T-helper 2 cell treated with Interferon-gamma antibody and Interleukin-4, amounts not matched to agents 100 ng/mL and 5 ng/mL, for 36 hours (primary cell): ENCODE results near the gene CALM3. TPM values are rescaled to one million over a fixed set of nuclear protein-coding genes. Genes with fewer than 3 reads are reported as not detected.

ENCODE experiments used
- intact Hi-C: fragments of 100-400 bp; cut with micrococcal nuclease; formaldehyde crosslinking; loops from one replicate; pipeline ENCODE4 v1.15.1; 2023
- total RNA-seq: library from RNA; stranded (reverse); gene quantifications from 2 replicates; pipeline ENCODE4 v1.2.3, GENCODE V29; 2022

Gene CALM3
- total RNA-seq, 1 donor from 2014 or later, result 523 TPM

DNA sequence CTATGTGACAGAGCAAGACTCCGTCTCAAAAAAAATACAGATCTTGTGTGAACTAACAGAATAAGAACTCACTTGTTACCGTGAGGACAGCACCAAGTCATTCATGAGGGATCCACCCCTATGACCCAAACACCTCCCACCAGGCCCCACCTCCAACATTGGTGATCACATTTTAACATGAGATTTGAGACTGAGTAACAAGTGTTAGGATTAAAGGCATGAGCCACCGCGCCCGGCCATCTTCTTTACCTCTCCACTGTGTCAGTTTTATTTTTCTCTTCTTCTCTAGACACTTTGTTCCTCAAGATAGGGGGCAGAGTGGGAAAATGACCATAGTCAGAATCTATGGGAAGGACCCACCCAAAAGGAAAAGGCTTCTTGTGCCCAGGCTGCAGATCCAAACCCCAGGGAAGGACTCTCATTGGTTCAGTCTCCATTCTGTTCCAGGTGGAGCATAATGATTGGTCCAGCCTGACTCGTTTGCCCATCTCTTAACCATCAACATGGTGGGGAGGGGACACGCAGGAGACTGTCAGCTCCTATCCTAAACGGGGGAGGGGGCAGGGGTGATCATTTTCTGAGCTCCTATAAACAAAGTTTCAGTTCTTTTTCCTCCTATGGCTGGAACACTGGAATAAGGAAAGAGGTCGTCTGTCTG, 1.3 kb upstream of the CALM3 start:
- intact Hi-C loops, result loop anchor here (1.0 to 5.0 kb wide), 4 partner anchors 11 to 73 kb away; partner anchors contain the start of gene DACT3

DNA sequence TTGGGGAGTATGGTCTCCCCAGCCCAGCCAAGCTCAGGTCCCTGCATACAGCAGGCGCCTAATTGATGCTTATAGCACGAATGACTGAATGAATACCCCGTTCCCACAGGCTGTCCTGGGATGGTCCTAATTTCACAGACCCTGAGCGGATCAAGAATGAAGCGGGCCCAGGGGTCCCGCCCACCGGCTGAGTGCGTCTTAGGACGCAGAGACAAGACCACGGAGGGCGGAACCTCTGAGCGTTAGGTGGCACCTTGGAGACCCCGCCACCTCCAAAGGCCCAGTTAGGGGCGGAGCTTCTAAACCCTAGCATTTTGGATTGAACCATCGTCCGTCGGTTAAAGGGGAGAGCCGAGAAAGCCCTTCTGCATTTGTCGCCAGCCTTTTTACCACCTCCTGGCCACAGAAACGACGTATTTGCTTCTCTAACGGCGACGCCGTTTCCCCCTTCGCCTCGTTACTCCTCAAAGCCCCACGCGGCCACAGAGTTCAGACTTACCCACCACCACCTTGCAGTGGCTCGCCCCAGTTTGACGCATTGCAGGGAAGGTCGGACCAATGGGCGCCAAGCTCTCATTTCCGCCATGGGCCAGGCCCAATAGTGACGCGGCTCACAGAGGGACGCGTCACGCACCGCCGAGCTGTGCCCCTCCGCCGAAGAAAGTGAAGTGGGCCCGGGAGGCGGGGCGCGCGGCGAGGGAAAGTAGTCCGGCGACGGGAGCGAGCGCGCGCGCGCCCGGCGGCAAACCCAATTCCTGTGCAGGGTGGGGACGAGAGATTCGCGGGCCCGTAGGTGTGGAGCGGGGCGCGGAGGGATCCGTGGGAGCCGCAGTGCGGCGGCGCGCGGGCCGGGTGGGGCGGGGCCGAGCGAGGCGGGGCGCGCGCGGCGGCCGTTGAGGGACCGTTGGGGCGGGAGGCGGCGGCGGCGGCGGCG, 479 bp upstream of the CALM3 start:
- intact Hi-C loops, result loop anchor here (1.0 to 5.0 kb wide), 4 partner anchors 11 to 73 kb away; partner anchors contain the start of gene DACT3

DNA sequence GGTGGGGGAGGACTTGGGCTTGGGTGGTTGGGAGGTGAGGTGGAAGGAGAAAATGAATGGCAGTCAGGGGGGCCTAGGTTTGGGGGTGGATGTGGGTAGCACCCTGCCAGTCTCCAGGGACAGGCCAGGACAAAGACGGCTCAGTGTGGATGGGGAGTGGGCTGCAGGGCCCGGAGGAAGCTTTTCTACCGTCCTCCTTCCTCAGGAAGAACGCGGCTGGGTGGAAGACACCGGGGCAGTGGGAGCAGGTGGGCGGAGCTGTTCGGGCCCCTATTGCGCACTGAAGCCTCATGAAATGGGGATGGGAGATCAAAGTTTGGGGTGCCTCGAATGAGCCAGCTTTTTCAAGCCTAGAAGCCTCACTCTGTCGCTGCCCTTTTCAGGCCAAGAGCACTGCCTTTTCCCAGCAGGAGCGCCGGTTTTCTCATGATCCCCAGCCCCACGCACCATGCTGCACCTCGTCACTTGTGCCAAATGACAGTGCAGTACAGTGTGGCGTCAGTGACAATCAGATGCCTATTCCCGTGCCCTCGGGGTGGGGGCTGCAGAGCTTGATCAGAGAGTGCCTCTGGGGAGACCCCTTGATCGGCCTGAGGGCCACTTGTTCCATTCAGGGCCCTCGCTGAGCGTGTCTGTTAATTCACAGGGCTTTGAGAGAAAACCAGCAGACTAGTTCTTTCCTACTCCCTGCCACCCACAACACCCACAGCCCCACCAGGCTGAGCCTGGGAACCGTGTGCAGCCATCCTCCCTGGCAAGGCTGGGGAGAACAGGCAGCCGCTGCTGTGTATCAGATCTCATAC, 1.5 kb downstream of the CALM3 start:
- intact Hi-C loops, result loop anchor here (5.0 kb wide), 1 partner anchor 75 kb away; no protein-coding TSS in a partner anchor

DNA sequence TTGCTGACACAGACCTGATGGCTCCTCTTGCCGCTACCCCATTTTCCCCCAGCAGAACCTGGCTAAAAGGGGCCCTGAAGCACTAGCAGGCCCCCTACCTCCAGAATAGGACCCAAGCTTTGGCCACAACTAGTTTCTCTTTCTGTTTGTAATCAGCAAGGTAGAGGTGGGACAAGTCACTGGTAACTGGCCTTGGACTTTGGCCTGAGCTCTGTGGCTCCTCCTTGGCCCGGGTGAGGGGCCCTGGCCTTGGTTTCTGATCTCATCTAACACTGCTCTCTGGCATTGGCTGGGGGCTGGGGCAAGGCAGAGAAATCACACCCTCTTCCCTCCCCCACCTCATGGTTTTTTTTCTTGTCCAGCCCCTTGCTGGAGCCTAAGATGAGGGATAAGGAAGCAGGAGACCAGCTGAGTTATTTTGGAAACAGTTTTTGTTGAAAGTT, 2.1 kb downstream of the CALM3 start:
- intact Hi-C loops, result loop anchor here (5.0 kb wide), 1 partner anchor 76 kb away; no protein-coding TSS in a partner anchor

DNA sequence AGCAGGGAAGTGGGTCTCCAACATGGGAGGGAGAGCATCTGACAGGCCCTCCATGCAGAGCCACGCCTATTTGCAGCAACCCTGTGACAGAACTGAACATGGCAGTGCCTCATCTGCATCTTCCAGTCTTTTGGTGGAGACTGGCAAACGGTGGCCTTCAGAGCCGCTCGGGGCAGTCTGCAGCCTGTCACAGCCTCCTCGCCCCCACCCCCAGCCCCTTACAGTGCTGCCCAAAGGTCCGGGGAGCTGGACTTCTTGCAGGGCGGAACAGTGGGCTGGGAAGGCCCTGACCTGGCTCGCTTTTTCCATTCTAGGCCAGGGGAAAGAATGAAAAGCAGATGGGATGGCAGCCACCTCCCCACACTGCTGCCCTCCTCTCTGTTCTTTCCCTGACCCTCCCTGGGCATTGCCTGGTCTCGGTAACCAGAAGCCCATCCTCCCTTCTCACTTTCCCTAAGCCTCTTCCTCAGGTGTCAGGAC, 2.7 kb downstream of the CALM3 start:
- intact Hi-C loops, result loop anchor here (5.0 kb wide), 1 partner anchor 76 kb away; no protein-coding TSS in a partner anchor

DNA sequence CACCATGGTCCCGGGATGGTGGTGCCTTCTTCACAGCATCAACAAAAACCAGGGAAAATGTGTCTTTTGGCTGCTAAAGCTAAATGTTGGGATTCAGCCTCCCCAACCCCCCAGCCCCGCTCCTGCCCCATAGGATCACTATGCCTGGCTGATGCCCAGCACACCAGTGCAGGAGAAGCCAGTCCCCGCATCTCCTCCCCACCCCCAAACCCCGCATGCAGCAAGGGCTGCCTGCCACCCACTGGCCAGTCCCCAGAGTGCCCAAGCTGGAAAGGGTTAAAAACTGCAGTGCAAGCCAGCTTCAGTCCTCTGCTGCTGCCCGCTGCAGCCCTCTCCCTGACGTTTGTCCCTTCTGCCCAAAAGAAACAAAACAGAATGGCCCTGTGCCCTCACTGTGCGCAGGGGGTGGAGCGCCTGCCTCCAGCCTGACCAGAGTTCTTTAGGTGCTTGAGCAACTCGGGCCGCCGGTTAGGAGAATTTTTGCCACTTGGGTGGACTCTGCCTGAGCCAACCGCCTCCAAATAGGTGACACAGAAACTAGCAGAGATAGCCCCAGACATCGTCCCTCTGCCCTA, 3.7 kb downstream of the CALM3 start:
- intact Hi-C loops, result loop anchor here (5.0 kb wide), 1 partner anchor 78 kb away; no protein-coding TSS in a partner anchor

DNA sequence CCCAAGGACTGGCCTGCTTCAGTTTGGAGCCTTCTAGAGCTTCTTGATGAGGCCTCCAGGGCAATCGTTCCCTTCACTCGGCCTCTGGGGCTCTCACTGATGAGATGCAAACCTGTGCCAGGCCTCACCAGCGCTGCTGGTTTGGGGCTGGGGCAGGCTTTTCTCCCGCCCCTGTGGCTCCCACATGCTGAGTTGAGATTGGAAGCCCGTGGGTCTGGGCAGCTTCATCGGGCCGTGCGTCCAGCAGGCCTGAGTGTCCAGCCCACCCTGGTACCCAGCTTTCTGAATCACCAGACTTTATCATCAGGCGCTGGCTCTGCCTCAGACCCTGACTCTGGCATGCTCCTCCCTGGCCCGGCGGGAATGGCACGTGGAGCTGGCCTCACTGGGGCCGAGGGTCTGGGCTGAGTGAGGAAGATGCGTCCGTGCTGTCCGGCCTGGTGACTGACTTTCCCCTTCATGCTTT, 4.3 kb downstream of the CALM3 start:
- intact Hi-C loops, result no loop called here

DNA sequence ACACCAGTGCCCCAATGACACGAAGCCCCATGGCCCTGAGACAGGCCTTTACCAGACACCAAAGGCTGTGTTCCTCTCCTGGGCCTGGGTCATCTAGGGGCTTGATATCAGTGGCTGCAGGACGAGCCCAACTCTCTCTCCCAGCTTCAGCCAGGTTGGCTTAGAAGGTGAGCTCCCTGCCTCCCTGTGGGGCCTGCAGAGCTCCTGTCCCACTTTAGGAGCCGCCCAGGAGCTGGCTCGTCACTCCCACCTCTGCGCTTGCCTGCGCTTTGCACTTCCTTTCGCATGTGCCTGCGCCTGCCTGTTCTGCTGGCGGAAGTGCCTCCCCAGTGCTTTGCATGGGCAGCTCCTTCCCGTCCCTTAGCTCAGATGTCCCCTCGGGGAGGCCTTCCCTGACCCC, 4.9 kb downstream of the CALM3 start:
- intact Hi-C loops, result no loop called here

DNA sequence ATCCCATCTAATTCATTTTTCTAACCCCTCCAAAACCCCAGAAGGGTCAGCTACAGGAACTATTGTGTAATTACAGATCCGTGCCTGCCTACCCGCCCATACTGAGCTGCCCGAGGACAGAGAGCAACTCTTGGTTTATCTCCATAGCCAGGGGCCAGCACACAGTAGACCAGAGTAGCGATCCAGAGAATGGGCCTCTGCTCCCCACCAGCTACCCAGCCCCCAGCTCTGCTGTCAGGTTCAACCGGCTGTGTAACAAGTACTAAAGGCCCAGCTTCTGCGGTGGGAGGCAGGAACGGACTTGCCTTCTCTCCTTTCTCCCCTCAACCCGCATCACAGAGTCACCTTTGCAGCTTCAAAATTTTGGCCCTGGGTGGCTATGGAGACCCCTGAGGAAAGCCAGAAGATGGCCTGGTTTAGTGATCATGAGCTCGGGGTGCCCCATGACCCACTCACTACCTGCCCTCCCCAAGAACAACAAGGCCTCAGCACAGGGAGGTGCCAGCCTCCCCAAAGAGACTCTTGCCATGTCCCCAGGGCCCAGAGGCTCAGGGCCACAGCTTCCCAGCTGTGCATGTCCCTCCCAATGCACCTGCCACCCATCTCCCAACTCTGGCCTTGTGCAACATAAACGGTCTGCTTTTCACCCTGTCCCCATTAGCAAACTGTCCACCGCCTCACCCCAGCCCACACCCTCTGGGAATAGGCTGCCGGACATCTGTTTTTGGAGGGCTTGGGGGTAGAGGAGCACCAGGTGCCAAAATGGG, 5.7 kb downstream of the CALM3 start:
- intact Hi-C loops, result no loop called here

DNA sequence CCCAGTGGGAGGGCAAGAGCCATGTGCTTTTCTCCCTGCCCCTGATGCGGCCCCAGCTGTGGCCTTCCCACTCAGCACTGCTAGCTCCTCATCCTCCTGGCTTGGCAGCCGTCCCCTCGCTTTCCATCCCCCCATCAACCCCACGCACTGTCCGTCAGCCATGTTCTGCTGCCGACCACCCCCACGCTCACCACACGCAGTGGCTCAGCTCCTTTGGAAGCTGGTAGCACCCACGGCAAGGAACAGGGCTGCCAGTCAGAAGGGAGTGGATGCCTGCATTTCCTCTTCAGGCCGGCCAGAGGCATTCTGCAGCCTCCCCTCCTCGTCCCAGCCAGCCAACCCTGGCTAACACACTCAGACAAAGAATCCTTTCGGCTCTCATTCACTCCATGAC, 6.3 kb downstream of the CALM3 start:
- intact Hi-C loops, result no loop called here

DNA sequence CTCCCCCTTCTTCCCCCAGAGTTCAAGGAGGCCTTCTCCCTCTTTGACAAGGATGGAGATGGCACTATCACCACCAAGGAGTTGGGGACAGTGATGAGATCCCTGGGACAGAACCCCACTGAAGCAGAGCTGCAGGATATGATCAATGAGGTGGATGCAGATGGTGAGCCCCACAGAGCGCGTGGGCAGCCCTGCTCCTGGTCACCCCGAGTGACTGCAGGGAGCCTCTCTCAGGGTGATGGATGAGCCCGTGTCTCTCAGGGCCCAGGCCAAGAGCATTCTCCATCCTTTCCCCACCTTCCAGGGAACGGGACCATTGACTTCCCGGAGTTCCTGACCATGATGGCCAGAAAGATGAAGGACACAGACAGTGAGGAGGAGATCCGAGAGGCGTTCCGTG, 7.0 kb downstream of the CALM3 start:
- intact Hi-C loops, result no loop called here

DNA sequence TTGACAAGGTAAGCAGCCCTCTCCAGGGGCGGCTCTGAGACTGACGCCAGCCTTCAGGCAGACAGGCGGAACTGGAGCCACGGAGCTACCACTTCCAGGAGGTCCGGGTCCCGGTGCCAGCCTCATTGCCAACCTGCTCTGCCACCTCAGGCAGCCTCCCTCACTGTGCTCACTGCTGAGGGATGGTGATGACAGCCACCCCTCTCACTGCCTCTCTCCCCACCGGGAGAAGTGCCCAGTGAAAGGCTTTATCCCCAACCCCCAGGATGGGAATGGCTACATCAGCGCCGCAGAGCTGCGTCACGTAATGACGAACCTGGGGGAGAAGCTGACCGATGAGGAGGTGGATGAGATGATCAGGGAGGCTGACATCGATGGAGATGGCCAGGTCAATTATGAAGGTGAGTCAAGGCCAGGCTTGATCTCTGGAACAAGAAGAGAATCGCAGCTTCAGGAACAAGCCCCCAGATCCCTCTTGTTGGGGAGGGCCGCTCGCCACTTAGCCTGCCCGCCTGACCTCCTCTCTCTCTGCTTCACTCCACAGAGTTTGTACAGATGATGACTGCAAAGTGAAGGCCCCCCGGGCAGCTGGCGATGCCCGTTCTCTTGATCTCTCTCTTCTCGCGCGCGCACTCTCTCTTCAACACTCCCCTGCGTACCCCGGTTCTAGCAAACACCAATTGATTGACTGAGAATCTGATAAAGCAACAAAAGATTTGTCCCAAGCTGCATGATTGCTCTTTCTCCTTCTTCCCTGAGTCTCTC, 7.6 kb downstream of the CALM3 start:
- intact Hi-C loops, result no loop called here

DNA sequence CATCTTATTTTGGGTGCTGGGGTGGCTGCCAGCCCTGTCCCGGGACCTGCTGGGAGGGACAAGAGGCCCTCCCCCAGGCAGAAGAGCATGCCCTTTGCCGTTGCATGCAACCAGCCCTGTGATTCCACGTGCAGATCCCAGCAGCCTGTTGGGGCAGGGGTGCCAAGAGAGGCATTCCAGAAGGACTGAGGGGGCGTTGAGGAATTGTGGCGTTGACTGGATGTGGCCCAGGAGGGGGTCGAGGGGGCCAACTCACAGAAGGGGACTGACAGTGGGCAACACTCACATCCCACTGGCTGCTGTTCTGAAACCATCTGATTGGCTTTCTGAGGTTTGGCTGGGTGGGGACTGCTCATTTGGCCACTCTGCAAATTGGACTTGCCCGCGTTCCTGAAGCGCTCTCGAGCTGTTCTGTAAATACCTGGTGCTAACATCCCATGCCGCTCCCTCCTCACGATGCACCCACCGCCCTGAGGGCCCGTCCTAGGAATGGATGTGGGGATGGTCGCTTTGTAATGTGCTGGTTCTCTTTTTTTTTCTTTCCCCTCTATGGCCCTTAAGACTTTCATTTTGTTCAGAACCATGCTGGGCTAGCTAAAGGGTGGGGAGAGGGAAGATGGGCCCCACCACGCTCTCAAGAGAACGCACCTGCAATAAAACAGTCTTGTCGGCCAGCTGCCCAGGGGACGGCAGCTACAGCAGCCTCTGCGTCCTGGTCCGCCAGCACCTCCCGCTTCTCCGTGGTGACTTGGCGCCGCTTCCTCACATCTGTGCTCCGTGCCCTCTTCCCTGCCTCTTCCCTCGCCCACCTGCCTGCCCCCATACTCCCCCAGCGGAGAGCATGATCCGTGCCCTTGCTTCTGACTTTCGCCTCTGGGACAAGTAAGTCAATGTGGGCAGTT, 8.6 kb downstream of the CALM3 start:
- intact Hi-C loops, result loop anchor here (5.0 kb wide), 1 partner anchor 108 kb away; the partner anchor contains the start of gene PRKD2

DNA sequence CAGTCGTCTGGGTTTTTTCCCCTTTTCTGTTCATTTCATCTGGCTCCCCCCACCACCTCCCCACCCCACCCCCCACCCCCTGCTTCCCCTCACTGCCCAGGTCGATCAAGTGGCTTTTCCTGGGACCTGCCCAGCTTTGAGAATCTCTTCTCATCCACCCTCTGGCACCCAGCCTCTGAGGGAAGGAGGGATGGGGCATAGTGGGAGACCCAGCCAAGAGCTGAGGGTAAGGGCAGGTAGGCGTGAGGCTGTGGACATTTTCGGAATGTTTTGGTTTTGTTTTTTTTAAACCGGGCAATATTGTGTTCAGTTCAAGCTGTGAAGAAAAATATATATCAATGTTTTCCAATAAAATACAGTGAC, 9.3 kb downstream of the CALM3 start:
- intact Hi-C loops, result loop anchor here (5.0 kb wide), 1 partner anchor 107 kb away; the partner anchor contains the start of gene PRKD2

DNA sequence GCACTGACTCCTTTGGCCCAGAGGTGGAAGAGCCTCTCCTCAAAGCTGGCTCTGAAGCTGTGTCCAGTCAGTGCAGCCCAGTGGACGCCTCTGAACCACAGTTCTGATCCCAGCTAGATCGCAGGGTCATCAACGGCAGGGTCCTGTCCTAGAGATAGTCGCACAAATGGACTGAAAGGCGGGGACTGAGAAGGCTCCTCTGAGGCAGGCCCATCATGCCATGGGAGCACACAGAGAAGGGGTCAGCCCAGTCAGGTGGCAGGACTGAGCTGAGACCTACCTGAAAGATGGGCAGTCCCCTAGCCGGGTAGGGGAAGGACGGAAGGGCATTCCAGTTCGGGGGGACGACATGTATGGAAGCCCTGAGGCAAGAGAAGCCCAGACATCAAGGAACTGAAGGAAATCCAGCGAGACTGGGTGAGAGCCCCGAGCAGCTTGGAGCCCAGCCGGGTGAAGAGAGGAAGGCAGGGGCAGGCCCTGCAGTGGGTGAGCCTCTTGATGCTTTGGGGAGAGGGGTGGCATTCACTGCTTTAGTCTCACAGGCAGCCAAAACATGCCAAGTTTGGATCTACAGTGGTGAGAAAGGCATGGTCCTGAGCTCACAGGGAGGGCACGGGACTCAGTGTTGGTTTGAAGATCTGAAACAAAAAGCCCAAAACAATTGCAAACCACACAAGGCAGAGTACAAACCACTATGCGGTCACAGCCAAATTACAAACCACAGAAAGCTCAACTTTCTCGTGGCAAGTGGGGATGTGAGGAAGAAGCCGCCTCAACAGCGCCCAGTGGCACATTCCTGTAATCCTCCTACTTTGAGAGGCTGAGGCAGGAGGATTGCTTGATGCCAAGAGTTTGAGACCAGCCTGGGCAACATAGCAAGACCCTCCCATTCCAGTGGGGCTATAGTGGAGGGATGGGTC, 10.0 kb downstream of the CALM3 start:
- intact Hi-C loops, result loop anchor here (1.0 to 5.0 kb wide), 2 partner anchors 11 to 106 kb away; partner anchors contain the start of gene PRKD2

DNA sequence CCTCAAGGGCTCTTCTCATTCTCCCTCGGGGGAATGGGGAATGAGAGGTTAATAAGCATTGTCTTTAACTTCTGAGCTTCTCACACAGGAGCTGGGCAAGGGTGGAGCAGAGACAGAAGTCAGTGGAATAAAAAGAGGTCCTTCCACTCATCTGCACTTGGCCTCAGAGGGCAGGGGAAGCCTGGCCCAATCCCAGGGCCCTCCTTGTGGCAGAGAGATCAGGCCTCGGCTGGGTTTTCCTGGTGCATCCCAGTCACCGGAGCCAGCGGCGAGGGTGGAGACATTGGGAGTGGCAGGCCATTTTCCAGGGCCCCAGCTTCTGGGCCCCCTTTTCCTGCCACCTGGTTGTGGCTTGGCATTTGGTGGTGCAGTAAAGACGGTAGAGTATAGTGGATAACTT, 10.6 kb downstream of the CALM3 start:
- intact Hi-C loops, result loop anchor here (1.0 to 5.0 kb wide), 2 partner anchors 11 to 106 kb away; partner anchors contain the start of gene PRKD2

DNA sequence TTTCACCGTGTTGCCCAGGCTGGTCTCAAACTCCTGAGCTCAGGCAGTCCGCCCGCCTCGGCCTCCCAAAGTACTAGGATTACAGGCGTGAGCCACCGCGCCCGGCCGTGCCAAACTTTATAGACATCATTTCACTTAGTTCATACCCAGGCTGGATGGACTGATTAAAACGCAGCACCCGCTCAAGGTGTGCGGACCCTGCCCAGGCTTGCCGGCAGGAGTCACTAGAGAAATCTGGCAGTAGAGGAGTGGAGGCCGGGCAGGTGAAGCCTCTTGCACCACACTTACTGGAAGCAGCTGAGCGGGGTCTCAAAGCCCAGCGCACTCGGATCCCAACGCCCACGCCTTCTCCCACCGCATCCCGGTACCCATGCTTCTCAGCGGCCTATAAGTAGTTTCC, 12.4 kb downstream of the CALM3 start:
- intact Hi-C loops, result loop anchor here (5.0 kb wide), 1 partner anchor 104 kb away; the partner anchor contains the start of gene PRKD2
